H9 (cell line): ENCODE results near the gene LPCAT2. TPM values are rescaled to one million over a fixed set of nuclear protein-coding genes. Genes with fewer than 3 reads are reported as not detected.

Experiments
- DNase-seq: peaks from one replicate; pipeline ENCODE4 v3.0.0-alpha.2; 2017
- H2AFZ ChIP-seq: one replicate; pipeline ENCODE4 v1.6.1; 2013; ENCODE audit warnings: mild to moderate bottlenecking, low read length, control low read depth, moderate library complexity
- H2AK5ac ChIP-seq: 2 replicates; pipeline ENCODE4 v1.6.1; 2013; ENCODE audit warnings: low read length, control low read depth, mixed read lengths; ENCODE audit not compliant: insufficient read length
- H2BK120ac ChIP-seq: one replicate; pipeline ENCODE4 v1.6.1; 2013; ENCODE audit warnings: low read depth, mild to moderate bottlenecking, low read length, control low read depth, inconsistent platforms; ENCODE audit not compliant: poor library complexity, severe bottlenecking
- H2BK12ac ChIP-seq: 2 replicates; pipeline ENCODE4 v1.6.1; 2013; ENCODE audit warnings: low read length, control low read depth, mixed read lengths, low read depth; ENCODE audit not compliant: insufficient read length
- H2BK15ac ChIP-seq: 2 replicates; pipeline ENCODE4 v1.6.1; 2013; ENCODE audit warnings: low read depth, low read length, control low read depth
- H2BK20ac ChIP-seq: one replicate; pipeline ENCODE4 v1.6.1; 2013; ENCODE audit warnings: low read depth, mild to moderate bottlenecking, low read length, control low read depth, inconsistent platforms; ENCODE audit not compliant: poor library complexity, severe bottlenecking
- H2BK5ac ChIP-seq: 2 replicates; pipeline ENCODE4 v1.6.1; 2013; ENCODE audit warnings: low read length, control low read depth, mixed read lengths; ENCODE audit not compliant: insufficient read length
- H3K14ac ChIP-seq: 2 replicates; pipeline ENCODE4 v1.6.1; 2013; ENCODE audit warnings: low read length, control low read depth; ENCODE audit not compliant: insufficient read depth
- H3K18ac ChIP-seq: 2 replicates; pipeline ENCODE4 v1.6.1; 2013; ENCODE audit warnings: low read depth, mild to moderate bottlenecking, mixed read lengths, low read length, control low read depth; ENCODE audit not compliant: insufficient read length
- H3K23ac ChIP-seq: 2 replicates; pipeline ENCODE4 v1.6.1; 2013; ENCODE audit warnings: low read length, control low read depth, mixed read lengths, low read depth; ENCODE audit not compliant: insufficient read length
- H3K23me2 ChIP-seq: 2 replicates; pipeline ENCODE4 v1.6.1; 2013; ENCODE audit warnings: low read depth, mild to moderate bottlenecking, mixed read lengths, low read length, control low read depth; ENCODE audit not compliant: insufficient read length, poor library complexity, severe bottlenecking
- H3K27ac ChIP-seq: 2 replicates; pipeline ENCODE4 v1.5.1; 2013; ENCODE audit warnings: low read length, control low read depth, mixed read lengths, low read depth; ENCODE audit not compliant: insufficient read length
- H3K27me3 ChIP-seq: 2 replicates; pipeline ENCODE4 v1.6.1; 2013; ENCODE audit warnings: low read length, control low read depth, inconsistent platforms; ENCODE audit not compliant: insufficient read depth
- H3K4ac ChIP-seq: 2 replicates; pipeline ENCODE4 v1.6.1; 2013; ENCODE audit warnings: low read depth, mild to moderate bottlenecking, control low read depth, inconsistent platforms, low read length, moderate library complexity
- H3K4me1 ChIP-seq: 2 replicates; pipeline ENCODE4 v1.6.1; 2013; ENCODE audit warnings: low read length, control low read depth, inconsistent platforms; ENCODE audit not compliant: insufficient read depth
- H3K4me2 ChIP-seq: 2 replicates; pipeline ENCODE4 v1.6.1; 2013; ENCODE audit warnings: low read length, control low read depth, mixed read lengths; ENCODE audit not compliant: insufficient read length, insufficient read depth
- H3K56ac ChIP-seq: 2 replicates; pipeline ENCODE4 v1.6.1; 2013; ENCODE audit warnings: low read depth, mild to moderate bottlenecking, mixed read lengths, low read length, control low read depth; ENCODE audit not compliant: insufficient read length
- H3K79me1 ChIP-seq: 2 replicates; pipeline ENCODE4 v1.6.1; 2013; ENCODE audit warnings: low read depth, mild to moderate bottlenecking, moderate library complexity, low read length, control low read depth, inconsistent platforms; ENCODE audit not compliant: insufficient read depth, poor library complexity, severe bottlenecking
- H3K79me2 ChIP-seq: 2 replicates; pipeline ENCODE4 v1.6.1; 2013; ENCODE audit warnings: low read length, control low read depth, inconsistent platforms; ENCODE audit not compliant: insufficient read depth
- H3K9ac ChIP-seq: 2 replicates; pipeline ENCODE4 v1.6.1; 2013; ENCODE audit warnings: low read length, control low read depth, mixed read lengths; ENCODE audit not compliant: insufficient read length; ENCODE audit errors: extremely low read depth
- H3K9me3 ChIP-seq: one replicate; pipeline ENCODE4 v1.6.1; 2013; ENCODE audit warnings: low read depth, low read length, inconsistent platforms; ENCODE audit not compliant: control insufficient read depth
- H3T11ph ChIP-seq: one replicate; pipeline ENCODE4 v1.6.1; 2013; ENCODE audit warnings: mild to moderate bottlenecking, low read length, control low read depth, inconsistent platforms
- H4K20me1 ChIP-seq: one replicate; pipeline ENCODE4 v1.6.1; 2013; ENCODE audit not compliant: control insufficient read depth, insufficient read length, insufficient read depth
- H4K5ac ChIP-seq: 2 replicates; pipeline ENCODE4 v1.6.1; 2013; ENCODE audit warnings: low read depth, mild to moderate bottlenecking, mixed read lengths, low read length, control low read depth; ENCODE audit not compliant: insufficient read length
- H4K8ac ChIP-seq: replicated peaks from 2 replicates; pipeline ENCODE4 v1.6.1; 2013; ENCODE audit warnings: low read length, control low read depth, mixed read lengths, low read depth; ENCODE audit not compliant: insufficient read length
- H4K91ac ChIP-seq: 2 replicates; pipeline ENCODE4 v1.6.1; 2013; ENCODE audit warnings: low read depth, mild to moderate bottlenecking, moderate library complexity, mixed read lengths, low read length, control low read depth; ENCODE audit not compliant: insufficient read length
- H3K27ac Mint-ChIP-seq, 3 experiments: 2 replicates in 2 of 3; 3 replicates in 1 of 3; pipeline ENCODE4 v1.8.0; 2020 to 2021; ENCODE audit warnings: mixed read lengths in 3 of 3, mild to moderate bottlenecking in 1 of 3, moderate library complexity in 1 of 3
- H3K27me3 Mint-ChIP-seq: 2 replicates; pipeline ENCODE4 v1.8.0; 2021; ENCODE audit warnings: low read depth, mild to moderate bottlenecking, moderate library complexity, mixed read lengths
- H3K36me3 Mint-ChIP-seq, 3 experiments: 2 replicates in 2 of 3; 3 replicates in 1 of 3; pipeline ENCODE4 v1.8.0; 2020 to 2021; ENCODE audit warnings: low read depth in 3 of 3, mixed read lengths in 3 of 3; ENCODE audit not compliant: insufficient read depth in 1 of 3
- H3K4me1 Mint-ChIP-seq, 2 experiments: 2 replicates each; pipeline ENCODE4 v1.8.0; 2020; ENCODE audit warnings: mixed read lengths in 2 of 2
- H3K4me3 Mint-ChIP-seq, 2 experiments: 2 replicates in 1 of 2; 3 replicates in 1 of 2; pipeline ENCODE4 v1.8.0; 2020 to 2021; ENCODE audit warnings: mild to moderate bottlenecking in 2 of 2, mixed read lengths in 2 of 2, moderate library complexity in 1 of 2
- H3K9me3 Mint-ChIP-seq, 2 experiments: 2 replicates in 1 of 2; 3 replicates in 1 of 2; pipeline ENCODE4 v1.8.0; 2020; ENCODE audit warnings: mild to moderate bottlenecking in 2 of 2, mixed read lengths in 2 of 2, moderate library complexity in 1 of 2
- WGBS: extraction: QIAGEN DNeasy Blood & Tissue Kit; methylation state at CpG from one replicate; pipeline ENCODE4 v1.1.7; 2013; ENCODE audit warnings: missing lambda C conversion rate, low lambda C conversion rate, mixed read lengths; ENCODE audit not compliant: insufficient read length; ENCODE audit errors: extremely low coverage; 5-methylcytosine and 5-hydroxymethylcytosine counted together
- total RNA-seq: library from RNA; stranded (reverse); gene quantifications from 2 replicates; pipeline ENCODE4 v1.2.1, GENCODE V29; 2021
- TF ChIP-seq, protein P1 (sequence below): fragments of 200-600 bp; sonication (generic); conservative IDR thresholded peaks from 3 replicates; pipeline ENCODE4 v1.8.0; 2021; ENCODE audit warnings: antibody characterized with exemption, mild to moderate bottlenecking

Gene LPCAT2
- total RNA-seq, 1 experiment from 2014 or later: 2.8 TPM

- H3K18ac ChIP-seq: no peak overlapping the region
- H2BK120ac ChIP-seq: no peak overlapping the region
- no peaks in the 10 kb centered on the region for H4K20me1 ChIP-seq
- no peak overlapping the region for H3K56ac ChIP-seq
- H2BK5ac ChIP-seq: no peak overlapping the region
- no peaks in the 10 kb centered on the region for H3K79me1 ChIP-seq
- no peak overlapping the region for H2AK5ac ChIP-seq
- no peak overlapping the region for H4K91ac ChIP-seq
- H3K4me2 ChIP-seq: no peak overlapping the region
- Mint-ChIP-seq H3K27ac (no peak overlapping the region), H3K4me3 (no peak overlapping the region), H3K4me1 (peaks cover 31 to 34% of the 10 kb centered on the region in 2 experiments), H3K9me3 (peaks cover 0 to 2% of the 10 kb centered on the region in 2 experiments; a peak in 3 of 5 replicates), H3K36me3 (peaks cover 8 to 15% (median 11%) of the 10 kb centered on the region in 3 experiments; a peak in 6 of 7 replicates), H3K27me3 (peaks cover 58% of the 10 kb centered on the region)
- no peak overlapping the region for H4K8ac ChIP-seq
- H3K9ac ChIP-seq: no peak overlapping the region
- H3K23me2 ChIP-seq: peaks cover 20% of the 10 kb centered on the region
- no peaks in the 10 kb centered on the region for H3K9me3 ChIP-seq
- H3K79me2 ChIP-seq: no peaks in the 10 kb centered on the region
- H3K27me3 ChIP-seq: peaks cover 30% of the 10 kb centered on the region
- no peak for DNase-seq
- no CpG with 5 or more reads among the region's 2 CpGs for WGBS
- H2BK20ac ChIP-seq: no peak overlapping the region
- no peak overlapping the region for H3T11ph ChIP-seq
- no peak overlapping the region for H2BK15ac ChIP-seq
- H3K27ac ChIP-seq: no peak overlapping the region
- TF ChIP-seq, protein P1, sequence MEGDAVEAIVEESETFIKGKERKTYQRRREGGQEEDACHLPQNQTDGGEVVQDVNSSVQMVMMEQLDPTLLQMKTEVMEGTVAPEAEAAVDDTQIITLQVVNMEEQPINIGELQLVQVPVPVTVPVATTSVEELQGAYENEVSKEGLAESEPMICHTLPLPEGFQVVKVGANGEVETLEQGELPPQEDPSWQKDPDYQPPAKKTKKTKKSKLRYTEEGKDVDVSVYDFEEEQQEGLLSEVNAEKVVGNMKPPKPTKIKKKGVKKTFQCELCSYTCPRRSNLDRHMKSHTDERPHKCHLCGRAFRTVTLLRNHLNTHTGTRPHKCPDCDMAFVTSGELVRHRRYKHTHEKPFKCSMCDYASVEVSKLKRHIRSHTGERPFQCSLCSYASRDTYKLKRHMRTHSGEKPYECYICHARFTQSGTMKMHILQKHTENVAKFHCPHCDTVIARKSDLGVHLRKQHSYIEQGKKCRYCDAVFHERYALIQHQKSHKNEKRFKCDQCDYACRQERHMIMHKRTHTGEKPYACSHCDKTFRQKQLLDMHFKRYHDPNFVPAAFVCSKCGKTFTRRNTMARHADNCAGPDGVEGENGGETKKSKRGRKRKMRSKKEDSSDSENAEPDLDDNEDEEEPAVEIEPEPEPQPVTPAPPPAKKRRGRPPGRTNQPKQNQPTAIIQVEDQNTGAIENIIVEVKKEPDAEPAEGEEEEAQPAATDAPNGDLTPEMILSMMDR: no peak
- H4K5ac ChIP-seq: no peak overlapping the region
- no peaks in the 10 kb centered on the region; the same call in 1 of the 2 replicates for H3K4me1 ChIP-seq
- H3K4ac ChIP-seq: no peak overlapping the region
- no peak overlapping the region for H2BK12ac ChIP-seq
- no peak overlapping the region for H3K14ac ChIP-seq
- no peak overlapping the region for H3K23ac ChIP-seq
- H2AFZ ChIP-seq: no peak overlapping the region
Measured at GRCh38 chr16:55482056-55482455, 26.8 kb upstream of the LPCAT2 start.
